Smooth muscle cell (in vitro differentiated cells): ENCODE measurements around the gene SCN2A. TPM values are rescaled to one million over a fixed set of nuclear protein-coding genes. Genes with fewer than 3 reads are reported as not detected.

Source experiments
- DNase-seq: peaks from one replicate; lab custom pipeline; 2025; ENCODE audit not compliant: unreplicated experiment; lab: John Stamatoyannopoulos, UW
- H2AFZ ChIP-seq: fragments of 200-600 bp; sonication (generic); 2 replicates; pipeline ENCODE4 v1.6.0; 2016; ENCODE audit warnings: antibody characterized with exemption, low read depth, mild to moderate bottlenecking
- H3F3A ChIP-seq: fragments of 200-600 bp; sonication (generic); 2 replicates; pipeline ENCODE4 v1.6.0; 2017; ENCODE audit warnings: antibody characterized with exemption, low read depth
- H3K27ac ChIP-seq: fragments of 200-600 bp; sonication (generic); 2 replicates; pipeline ENCODE4 v1.5.1; 2016; ENCODE audit warnings: low read depth, mild to moderate bottlenecking
- H3K27me3 ChIP-seq: fragments of 200-600 bp; sonication (generic); 2 replicates; pipeline ENCODE4 v1.6.1; 2016; ENCODE audit warnings: low read depth, mild to moderate bottlenecking
- H3K36me3 ChIP-seq: fragments of 200-600 bp; sonication (generic); 2 replicates; pipeline ENCODE4 v1.5.1; 2016; ENCODE audit warnings: low read depth
- H3K4me1 ChIP-seq: fragments of 200-600 bp; sonication (generic); 2 replicates; pipeline ENCODE4 v1.5.1; 2016; ENCODE audit warnings: low read depth
- H3K4me2 ChIP-seq: fragments of 200-600 bp; sonication (generic); 2 replicates; pipeline ENCODE4 v1.6.0; 2016; ENCODE audit warnings: mild to moderate bottlenecking
- H3K4me3 ChIP-seq: fragments of 200-600 bp; sonication (generic); 2 replicates; pipeline ENCODE4 v1.5.1; 2016; ENCODE audit warnings: mild to moderate bottlenecking
- H3K79me2 ChIP-seq: fragments of 200-600 bp; sonication (generic); 2 replicates; pipeline ENCODE4 v1.6.0; 2016; ENCODE audit warnings: low read depth, mild to moderate bottlenecking
- H3K9ac ChIP-seq: fragments of 200-600 bp; sonication (generic); 2 replicates; pipeline ENCODE4 v1.6.0; 2016; ENCODE audit warnings: low read depth
- H3K9me3 ChIP-seq: fragments of 200-600 bp; sonication (generic); replicated peaks from 2 replicates; pipeline ENCODE4 v1.5.1; 2016; ENCODE audit warnings: low read depth
- H4K20me1 ChIP-seq: fragments of 200-600 bp; sonication (generic); 2 replicates; pipeline ENCODE4 v1.6.0; 2016; ENCODE audit warnings: low read depth
- WGBS: methylation state at CpG from one replicate; pipeline ENCODE4 v1.1.7; 2016; ENCODE audit warnings: low lambda C conversion rate; 5-methylcytosine and 5-hydroxymethylcytosine counted together
- polyA plus RNA-seq: library from polyadenylated mRNA; unstranded; fragments of >200 nt; fragmentation: Nextera tagmentation; extraction: Ambion mirVana; gene quantifications from 2 replicates; pipeline ENCODE4 v1.2.1, GENCODE V29; 2016
- total RNA-seq: library from RNA; depleted of rRNA; stranded (reverse); fragments of >200 nt; gene quantifications from 2 replicates; pipeline ENCODE4 v1.2.3, GENCODE V29; 2014
- TF ChIP-seq, protein P1 (sequence below): fragments of 200-600 bp; sonication (generic); IDR thresholded peaks from 2 replicates; pipeline ENCODE4 v1.5.1; 2017; ENCODE audit warnings: borderline replicate concordance, mild to moderate bottlenecking, antibody characterized with exemption; ENCODE audit not compliant: insufficient read depth, poor library complexity, severe bottlenecking

SCN2A gene
- total and polyA plus RNA-seq, 2 experiments from 2014 or later: 0.17 to 0.27 TPM

DNA sequence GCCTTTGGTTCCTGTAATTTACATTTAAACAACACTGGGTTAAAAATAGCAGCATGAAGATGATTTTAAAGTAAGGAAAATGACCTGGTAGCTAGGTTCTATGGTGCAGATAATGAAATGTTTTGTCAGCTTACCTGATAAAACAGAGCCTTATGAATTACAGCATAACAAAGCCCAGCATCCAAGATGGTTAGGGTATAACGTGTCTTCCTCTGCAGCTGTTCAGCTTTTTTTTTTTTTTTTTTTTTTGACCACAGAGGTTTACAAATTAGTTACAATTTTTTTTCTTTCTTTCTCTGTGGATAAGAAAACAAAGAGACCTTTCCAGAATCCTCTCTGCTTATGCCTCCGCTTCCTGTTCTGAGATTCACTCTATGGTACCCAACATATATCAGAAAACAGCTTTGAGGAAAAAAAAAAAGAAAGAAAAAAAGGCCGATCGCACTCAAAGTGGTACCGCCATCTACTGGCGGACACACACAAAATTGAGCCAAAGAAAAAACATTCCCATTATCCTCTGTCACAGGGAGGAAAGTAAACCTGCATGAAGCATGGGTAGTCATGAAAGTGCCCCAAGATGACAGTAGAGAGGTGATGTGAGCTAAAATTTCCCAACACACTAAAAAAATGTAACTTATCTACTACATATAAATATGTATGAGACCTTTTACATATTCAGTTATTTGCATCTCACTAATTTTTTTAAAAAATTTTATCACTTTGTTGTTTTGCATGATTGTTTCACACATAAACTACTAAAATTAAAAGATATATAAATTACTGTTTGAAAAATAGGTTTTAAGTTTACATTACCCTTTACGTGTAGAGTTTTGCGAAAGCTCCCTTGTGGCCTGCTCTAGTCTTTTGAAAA, 35.3 kb upstream of the SCN2A start, which contains the start of gene SCN3A:
Gene SCN3A, minus strand, starts transcription at position 362 of the 871 bp plus-strand sequence. CDS start 27,656 bp downstream, outside the sequence.
- Histone ChIP-seq H3K4me2 (no peak within 1 kb of the TSS), H3F3A (no peaks in the 10 kb centered on the region), H3K27ac (no peak within 1 kb of the TSS), H3K4me3 (no peak within 1 kb of the TSS), H3K9ac (no peak within 1 kb of the TSS), H3K4me1 (no peaks in the 10 kb centered on the region), H3K9me3 (no peaks in the 10 kb centered on the region), H3K27me3 (no peaks in the 10 kb centered on the region), H4K20me1 (no peaks in the 10 kb centered on the region), H3K79me2 (no peaks in the 10 kb centered on the region), H2AFZ (no peak within 1 kb of the TSS), H3K36me3 (no peaks in the 10 kb centered on the region)
- DNase-seq: no peak
- 20% methylated on average over 8 of the region's 8 CpGs for WGBS
- TF ChIP-seq, protein P1, sequence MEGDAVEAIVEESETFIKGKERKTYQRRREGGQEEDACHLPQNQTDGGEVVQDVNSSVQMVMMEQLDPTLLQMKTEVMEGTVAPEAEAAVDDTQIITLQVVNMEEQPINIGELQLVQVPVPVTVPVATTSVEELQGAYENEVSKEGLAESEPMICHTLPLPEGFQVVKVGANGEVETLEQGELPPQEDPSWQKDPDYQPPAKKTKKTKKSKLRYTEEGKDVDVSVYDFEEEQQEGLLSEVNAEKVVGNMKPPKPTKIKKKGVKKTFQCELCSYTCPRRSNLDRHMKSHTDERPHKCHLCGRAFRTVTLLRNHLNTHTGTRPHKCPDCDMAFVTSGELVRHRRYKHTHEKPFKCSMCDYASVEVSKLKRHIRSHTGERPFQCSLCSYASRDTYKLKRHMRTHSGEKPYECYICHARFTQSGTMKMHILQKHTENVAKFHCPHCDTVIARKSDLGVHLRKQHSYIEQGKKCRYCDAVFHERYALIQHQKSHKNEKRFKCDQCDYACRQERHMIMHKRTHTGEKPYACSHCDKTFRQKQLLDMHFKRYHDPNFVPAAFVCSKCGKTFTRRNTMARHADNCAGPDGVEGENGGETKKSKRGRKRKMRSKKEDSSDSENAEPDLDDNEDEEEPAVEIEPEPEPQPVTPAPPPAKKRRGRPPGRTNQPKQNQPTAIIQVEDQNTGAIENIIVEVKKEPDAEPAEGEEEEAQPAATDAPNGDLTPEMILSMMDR: peak; percentile 80

DNA sequence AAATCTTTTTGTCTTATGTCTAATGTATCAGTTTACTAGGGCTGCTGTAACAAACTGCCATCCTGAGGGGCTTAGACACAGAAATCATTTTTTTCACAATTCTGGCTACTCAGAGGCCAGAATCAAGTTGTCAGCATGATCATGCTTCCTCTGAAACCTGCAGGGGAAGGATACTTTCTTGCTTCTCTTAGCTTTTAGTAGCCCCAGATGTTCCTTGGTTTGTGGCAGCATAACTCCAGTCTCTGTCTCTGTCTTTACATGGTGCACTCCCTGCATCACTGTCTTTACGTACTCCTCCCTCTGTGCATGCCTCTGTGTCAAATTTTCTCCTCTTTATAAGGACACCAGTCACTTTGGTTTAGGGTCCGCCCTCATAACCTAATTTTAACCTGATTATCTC, 33.3 kb upstream of the SCN2A start:
- no peaks in the 10 kb centered on the region for H3K36me3 ChIP-seq
- TF ChIP-seq, protein P1: no peak
- H3K27me3 ChIP-seq: no peaks in the 10 kb centered on the region
- H3K4me1 ChIP-seq: no peaks in the 10 kb centered on the region
- no peak overlapping the region for H3K9ac ChIP-seq
- no peak overlapping the region for H3K27ac ChIP-seq
- H4K20me1 ChIP-seq: no peaks in the 10 kb centered on the region
- no peaks in the 10 kb centered on the region for H3K9me3 ChIP-seq
- H3F3A ChIP-seq: no peaks in the 10 kb centered on the region
- no peaks in the 10 kb centered on the region for H3K79me2 ChIP-seq
- H3K4me2 ChIP-seq: no peak overlapping the region
- peak overlapping the region; percentile 8 for H2AFZ ChIP-seq
- DNase-seq: no peak
- no peak overlapping the region for H3K4me3 ChIP-seq
- 86% methylated on average over 2 of the region's 2 CpGs for WGBS

DNA sequence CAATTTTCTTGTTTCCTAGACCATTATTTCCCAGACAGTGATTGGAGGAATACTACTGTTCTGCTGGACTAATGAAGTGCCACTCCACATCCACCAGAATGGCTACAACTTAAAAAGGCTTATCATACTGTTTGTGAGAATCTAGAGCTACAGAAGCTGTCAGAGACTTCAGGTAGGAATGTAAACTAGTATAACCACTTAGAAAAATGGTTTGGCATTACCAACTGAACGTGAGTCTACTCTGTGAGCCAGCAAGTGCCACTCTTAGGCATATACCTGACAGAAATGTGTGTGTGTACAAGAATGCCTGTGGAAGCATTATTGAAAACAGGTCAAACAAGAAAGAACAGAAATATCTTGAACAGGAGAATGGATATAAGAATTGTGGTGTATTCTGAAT, 31.1 kb upstream of the SCN2A start:
- Histone ChIP-seq H3K9me3 (no peaks in the 10 kb centered on the region), H2AFZ (no peak overlapping the region), H3K4me3 (no peak overlapping the region), H4K20me1 (no peaks in the 10 kb centered on the region), H3K36me3 (no peaks in the 10 kb centered on the region), H3F3A (no peaks in the 10 kb centered on the region), H3K79me2 (no peaks in the 10 kb centered on the region), H3K4me1 (no peaks in the 10 kb centered on the region), H3K4me2 (no peak overlapping the region), H3K9ac (no peak overlapping the region), H3K27me3 (no peaks in the 10 kb centered on the region), H3K27ac (no peak overlapping the region)
- TF ChIP-seq, protein P1: no peak
- WGBS: 74% methylated on average over 1 of the region's 1 CpG
- no peak for DNase-seq

DNA sequence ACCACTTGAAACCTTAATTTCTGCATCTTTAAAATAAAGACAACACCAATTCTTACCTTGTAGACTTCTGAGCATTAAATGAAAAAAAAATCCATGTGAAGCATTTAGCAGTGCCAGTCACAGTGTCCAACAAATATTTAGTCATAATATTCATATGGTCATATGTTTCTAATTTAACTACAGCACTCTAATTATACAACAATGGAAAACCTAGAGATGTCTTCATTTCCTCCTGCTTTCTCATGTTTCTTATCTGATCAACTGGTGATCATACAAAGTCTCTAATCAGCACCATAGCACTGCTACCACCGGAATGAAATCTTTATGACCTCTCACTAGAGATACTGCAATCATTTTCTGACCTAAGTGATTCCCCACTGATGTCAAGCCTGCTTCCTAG, 25.1 kb upstream of the SCN2A start:
- Histone ChIP-seq H3K4me2 (no peak overlapping the region), H3K9me3 (no peaks in the 10 kb centered on the region), H3K4me1 (no peaks in the 10 kb centered on the region), H3K79me2 (no peaks in the 10 kb centered on the region), H2AFZ (no peak overlapping the region), H3K9ac (no peak overlapping the region), H3K27ac (no peak overlapping the region), H3K27me3 (no peaks in the 10 kb centered on the region), H4K20me1 (no peaks in the 10 kb centered on the region), H3F3A (no peaks in the 10 kb centered on the region), H3K36me3 (no peaks in the 10 kb centered on the region), H3K4me3 (no peak overlapping the region)
- WGBS: 18% methylated on average over 1 of the region's 1 CpG
- TF ChIP-seq, protein P1: no peak
- no peak for DNase-seq
